ENCODE measurements around the gene EFCAB8. TPM values are rescaled to one million over a fixed set of nuclear protein-coding genes. Genes with fewer than 3 reads are reported as not detected.

Gene EFCAB8
- total and polyA plus RNA-seq, 8 donors: 0.18 to 0.45 TPM; not detected in 6

GRCh38 chr20:32990426-32990825 lies 131.7 kb downstream of the EFCAB8 start:
- DNase-seq: no peak
- TF ChIP-seq POLR2AphosphoS5 (IDR thresholded peaks at IDR 0.05): no peak
- TF ChIP-seq, protein P1, sequence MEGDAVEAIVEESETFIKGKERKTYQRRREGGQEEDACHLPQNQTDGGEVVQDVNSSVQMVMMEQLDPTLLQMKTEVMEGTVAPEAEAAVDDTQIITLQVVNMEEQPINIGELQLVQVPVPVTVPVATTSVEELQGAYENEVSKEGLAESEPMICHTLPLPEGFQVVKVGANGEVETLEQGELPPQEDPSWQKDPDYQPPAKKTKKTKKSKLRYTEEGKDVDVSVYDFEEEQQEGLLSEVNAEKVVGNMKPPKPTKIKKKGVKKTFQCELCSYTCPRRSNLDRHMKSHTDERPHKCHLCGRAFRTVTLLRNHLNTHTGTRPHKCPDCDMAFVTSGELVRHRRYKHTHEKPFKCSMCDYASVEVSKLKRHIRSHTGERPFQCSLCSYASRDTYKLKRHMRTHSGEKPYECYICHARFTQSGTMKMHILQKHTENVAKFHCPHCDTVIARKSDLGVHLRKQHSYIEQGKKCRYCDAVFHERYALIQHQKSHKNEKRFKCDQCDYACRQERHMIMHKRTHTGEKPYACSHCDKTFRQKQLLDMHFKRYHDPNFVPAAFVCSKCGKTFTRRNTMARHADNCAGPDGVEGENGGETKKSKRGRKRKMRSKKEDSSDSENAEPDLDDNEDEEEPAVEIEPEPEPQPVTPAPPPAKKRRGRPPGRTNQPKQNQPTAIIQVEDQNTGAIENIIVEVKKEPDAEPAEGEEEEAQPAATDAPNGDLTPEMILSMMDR (IDR thresholded peaks at IDR 0.05): no peak
- no peak for TF ChIP-seq POLR2A (IDR thresholded peaks at IDR 0.05)
- TF ChIP-seq EP300 (IDR thresholded peaks at IDR 0.05): no peak
- 64 to 82% (median 71%) methylated on average over 3 of the region's 3 CpGs for WGBS, 5 donors
- no peaks in the 10 kb centered on the region for H3K4me1 ChIP-seq
- H3K27ac ChIP-seq: no peak overlapping the region
- peaks cover 0 to 10% (median 0%) of the 10 kb centered on the region in 3 donors for H3K27me3 ChIP-seq
- peaks cover 0 to 9% (median 4%) of the 10 kb centered on the region in 4 donors for H3K9me3 ChIP-seq
- intact Hi-C loops (cut with DNase I; ENCODE audit: low total_unique reads): no loop called here
- no peaks in the 10 kb centered on the region for H3K36me3 ChIP-seq
- H3K4me3 ChIP-seq: no peak overlapping the region

DNA sequence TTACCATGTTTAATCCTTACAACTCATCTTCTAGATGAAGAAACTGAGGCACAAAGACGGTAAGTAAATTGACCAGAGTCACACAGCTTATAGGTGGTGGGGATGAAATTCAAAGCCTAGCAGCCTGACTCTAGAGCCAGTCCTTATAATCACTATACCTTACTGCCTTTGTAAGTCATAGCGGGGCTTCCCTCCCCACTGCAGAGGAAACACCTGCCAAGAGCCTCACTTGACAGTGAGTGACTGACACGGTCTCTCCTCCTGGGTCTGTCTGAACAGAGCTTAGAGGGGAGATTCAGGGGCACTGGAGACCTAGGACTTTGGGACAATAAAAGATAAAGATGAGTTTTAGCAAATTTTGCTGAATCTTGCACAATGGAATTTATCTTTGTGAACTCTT lies 132.7 kb downstream of the EFCAB8 start:
- intact Hi-C loops (cut with DNase I; ENCODE audit: low total_unique reads): no loop called here
- Histone ChIP-seq H3K4me3 (no peak overlapping the region), H3K4me1 (no peaks in the 10 kb centered on the region), H3K9me3 (peaks cover 0 to 10% (median 5%) of the 10 kb centered on the region in 4 donors), H3K27me3 (peaks cover 0 to 10% (median 0%) of the 10 kb centered on the region in 3 donors), H3K27ac (no peak overlapping the region), H3K36me3 (no peaks in the 10 kb centered on the region)
- WGBS, 5 donors: 53 to 63% (median 55%) methylated on average over 3 of the region's 3 CpGs
- DNase-seq: no peak
- no peak for TF ChIP-seq POLR2A (IDR thresholded peaks at IDR 0.05)
- no peak for TF ChIP-seq EP300 (IDR thresholded peaks at IDR 0.05)
- no peak for TF ChIP-seq POLR2AphosphoS5 (IDR thresholded peaks at IDR 0.05)
- TF ChIP-seq, protein P1 (IDR thresholded peaks at IDR 0.05): no peak

- H3K36me3 ChIP-seq: no peaks in the 10 kb centered on the region
- no peak overlapping the region for H3K27ac ChIP-seq
- H3K4me1 ChIP-seq: no peaks in the 10 kb centered on the region
- intact Hi-C loops (cut with DNase I; ENCODE audit: low total_unique reads): no loop called here
- TF ChIP-seq EP300 (IDR thresholded peaks at IDR 0.05): no peak
- TF ChIP-seq, protein P1 (IDR thresholded peaks at IDR 0.05): no peak
- TF ChIP-seq POLR2AphosphoS5 (IDR thresholded peaks at IDR 0.05): no peak
- TF ChIP-seq POLR2A (IDR thresholded peaks at IDR 0.05): no peak
- H3K9me3 ChIP-seq: peaks cover 0 to 10% (median 5%) of the 10 kb centered on the region in 4 donors
- 66 to 88% (median 78%) methylated on average over 8 of the region's 8 CpGs for WGBS, 5 donors
- H3K27me3 ChIP-seq: peaks cover 0 to 10% (median 0%) of the 10 kb centered on the region in 3 donors
- H3K4me3 ChIP-seq: no peak overlapping the region
- no peak for DNase-seq
Observed at GRCh38 chr20:32991792-32992641, 133.3 kb downstream of the EFCAB8 start.

DNA sequence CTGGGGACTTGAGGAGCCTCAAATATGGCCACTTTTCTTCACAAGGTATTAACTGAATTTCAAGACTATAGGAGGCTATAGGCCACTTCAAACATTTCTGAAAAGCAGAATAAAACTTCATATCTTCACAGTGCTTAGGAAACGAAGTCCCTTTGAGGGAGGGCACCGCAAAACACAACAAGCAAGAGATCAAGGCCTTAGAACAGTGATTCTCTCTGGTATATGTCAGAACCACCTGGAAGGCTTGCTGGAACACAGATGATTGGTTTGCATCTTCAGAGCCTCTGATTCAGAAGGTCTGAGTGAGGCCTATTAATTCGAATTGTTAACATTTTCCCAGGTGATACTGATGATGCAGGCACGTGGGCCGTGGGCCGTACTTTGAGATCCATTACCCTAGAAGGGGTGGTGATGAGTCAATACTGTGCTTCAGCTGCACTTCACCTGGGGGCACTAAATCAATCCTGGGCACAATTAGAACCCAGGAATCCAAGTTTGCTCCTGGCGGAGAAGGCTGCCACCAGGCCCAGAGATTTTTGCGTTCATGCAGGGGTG lies 134.8 kb downstream of the EFCAB8 start:
- WGBS, 5 donors: 76 to 80% (median 79%) methylated on average over 8 of the region's 8 CpGs
- H3K4me1 ChIP-seq: no peaks in the 10 kb centered on the region
- H3K4me3 ChIP-seq: no peak overlapping the region
- H3K27me3 ChIP-seq: peaks cover 0 to 10% (median 0%) of the 10 kb centered on the region in 3 donors
- intact Hi-C loops (cut with DNase I; ENCODE audit: low total_unique reads): no loop called here
- no peak overlapping the region for H3K27ac ChIP-seq
- no peak for DNase-seq
- TF ChIP-seq, protein P1 (IDR thresholded peaks at IDR 0.05): no peak
- TF ChIP-seq POLR2AphosphoS5 (IDR thresholded peaks at IDR 0.05): no peak
- TF ChIP-seq POLR2A (IDR thresholded peaks at IDR 0.05): no peak
- no peak for TF ChIP-seq EP300 (IDR thresholded peaks at IDR 0.05)
- peaks cover 0 to 10% (median 5%) of the 10 kb centered on the region in 4 donors for H3K9me3 ChIP-seq
- no peaks in the 10 kb centered on the region for H3K36me3 ChIP-seq

Measured in stomach (tissue), 9 donors.